ENCODE data around the gene CPXM1.

GRCh38 chr20:2759603-2760296 is 40.7 kb downstream of the CPXM1 start:
- TF ChIP-seq POLR2A (IDR thresholded peaks at IDR 0.05), result no peak
- no peak for TF ChIP-seq CTCF (IDR thresholded peaks at IDR 0.05 in 8 of 11, conservative IDR thresholded peaks at IDR 0.05 in 3 of 11)

All from spleen (tissue), 7 donors.